Smooth muscle cell (in vitro differentiated cells): Measurements from ENCODE around the gene FSHR. TPM values are rescaled to one million over a fixed set of nuclear protein-coding genes. Genes with fewer than 3 reads are reported as not detected.

Experiments
- DNase-seq: peaks from one replicate; lab custom pipeline; 2025; ENCODE audit not compliant: unreplicated experiment; lab: John Stamatoyannopoulos, UW
- H2AFZ ChIP-seq: fragments of 200-600 bp; sonication (generic); 2 replicates; pipeline ENCODE4 v1.6.0; 2016; ENCODE audit warnings: antibody characterized with exemption, low read depth, mild to moderate bottlenecking
- H3F3A ChIP-seq: fragments of 200-600 bp; sonication (generic); 2 replicates; pipeline ENCODE4 v1.6.0; 2017; ENCODE audit warnings: antibody characterized with exemption, low read depth
- H3K27ac ChIP-seq: fragments of 200-600 bp; sonication (generic); 2 replicates; pipeline ENCODE4 v1.5.1; 2016; ENCODE audit warnings: low read depth, mild to moderate bottlenecking
- H3K27me3 ChIP-seq: fragments of 200-600 bp; sonication (generic); 2 replicates; pipeline ENCODE4 v1.6.1; 2016; ENCODE audit warnings: low read depth, mild to moderate bottlenecking
- H3K36me3 ChIP-seq: fragments of 200-600 bp; sonication (generic); 2 replicates; pipeline ENCODE4 v1.5.1; 2016; ENCODE audit warnings: low read depth
- H3K4me1 ChIP-seq: fragments of 200-600 bp; sonication (generic); 2 replicates; pipeline ENCODE4 v1.5.1; 2016; ENCODE audit warnings: low read depth
- H3K4me2 ChIP-seq: fragments of 200-600 bp; sonication (generic); 2 replicates; pipeline ENCODE4 v1.6.0; 2016; ENCODE audit warnings: mild to moderate bottlenecking
- H3K4me3 ChIP-seq: fragments of 200-600 bp; sonication (generic); 2 replicates; pipeline ENCODE4 v1.5.1; 2016; ENCODE audit warnings: mild to moderate bottlenecking
- H3K79me2 ChIP-seq: fragments of 200-600 bp; sonication (generic); 2 replicates; pipeline ENCODE4 v1.6.0; 2016; ENCODE audit warnings: low read depth, mild to moderate bottlenecking
- H3K9ac ChIP-seq: fragments of 200-600 bp; sonication (generic); 2 replicates; pipeline ENCODE4 v1.6.0; 2016; ENCODE audit warnings: low read depth
- H3K9me3 ChIP-seq: fragments of 200-600 bp; sonication (generic); replicated peaks from 2 replicates; pipeline ENCODE4 v1.5.1; 2016; ENCODE audit warnings: low read depth
- H4K20me1 ChIP-seq: fragments of 200-600 bp; sonication (generic); 2 replicates; pipeline ENCODE4 v1.6.0; 2016; ENCODE audit warnings: low read depth
- WGBS: methylation state at CpG from one replicate; pipeline ENCODE4 v1.1.7; 2016; ENCODE audit warnings: low lambda C conversion rate; 5-methylcytosine and 5-hydroxymethylcytosine counted together
- polyA plus RNA-seq: library from polyadenylated mRNA; unstranded; fragments of >200 nt; fragmentation: Nextera tagmentation; extraction: Ambion mirVana; gene quantifications from 2 replicates; pipeline ENCODE4 v1.2.1, GENCODE V29; 2016
- total RNA-seq: library from RNA; depleted of rRNA; stranded (reverse); fragments of >200 nt; gene quantifications from 2 replicates; pipeline ENCODE4 v1.2.3, GENCODE V29; 2014
- TF ChIP-seq, protein P1 (sequence below): fragments of 200-600 bp; sonication (generic); IDR thresholded peaks from 2 replicates; pipeline ENCODE4 v1.5.1; 2017; ENCODE audit warnings: borderline replicate concordance, mild to moderate bottlenecking, antibody characterized with exemption; ENCODE audit not compliant: insufficient read depth, poor library complexity, severe bottlenecking

FSHR gene
- total and polyA plus RNA-seq, 2 experiments from 2014 or later, result not detected

DNA sequence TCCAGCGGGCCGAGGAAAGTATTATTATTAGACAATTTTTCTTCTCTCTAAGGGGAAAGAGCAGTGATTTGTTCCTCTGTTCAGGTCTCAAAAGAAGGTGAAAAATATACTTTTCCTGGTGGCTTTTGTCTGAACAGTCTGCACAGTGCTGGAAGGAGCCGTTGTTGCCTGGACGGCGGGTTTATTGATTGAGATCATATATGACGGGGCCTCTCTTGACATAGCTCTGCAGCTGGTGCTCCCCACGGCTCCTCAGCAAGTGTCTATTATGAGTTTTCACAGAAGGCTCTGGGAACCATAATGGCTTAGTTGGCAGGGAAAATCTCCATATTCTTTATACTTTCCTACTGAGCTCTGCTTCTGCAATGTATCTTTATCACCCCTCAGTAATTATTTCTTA is 42.9 kb downstream of the FSHR start:
- H3F3A ChIP-seq, result no peaks in the 10 kb centered on the region
- no peaks in the 10 kb centered on the region for H4K20me1 ChIP-seq
- H3K79me2 ChIP-seq, result no peaks in the 10 kb centered on the region
- no peak for DNase-seq
- H2AFZ ChIP-seq, result no peak overlapping the region
- no peak overlapping the region for H3K9ac ChIP-seq
- 91% methylated on average over 7 of the region's 7 CpGs for WGBS
- H3K4me3 ChIP-seq, result no peak overlapping the region
- no peaks in the 10 kb centered on the region for H3K9me3 ChIP-seq
- no peak overlapping the region for H3K27ac ChIP-seq
- TF ChIP-seq, protein P1, sequence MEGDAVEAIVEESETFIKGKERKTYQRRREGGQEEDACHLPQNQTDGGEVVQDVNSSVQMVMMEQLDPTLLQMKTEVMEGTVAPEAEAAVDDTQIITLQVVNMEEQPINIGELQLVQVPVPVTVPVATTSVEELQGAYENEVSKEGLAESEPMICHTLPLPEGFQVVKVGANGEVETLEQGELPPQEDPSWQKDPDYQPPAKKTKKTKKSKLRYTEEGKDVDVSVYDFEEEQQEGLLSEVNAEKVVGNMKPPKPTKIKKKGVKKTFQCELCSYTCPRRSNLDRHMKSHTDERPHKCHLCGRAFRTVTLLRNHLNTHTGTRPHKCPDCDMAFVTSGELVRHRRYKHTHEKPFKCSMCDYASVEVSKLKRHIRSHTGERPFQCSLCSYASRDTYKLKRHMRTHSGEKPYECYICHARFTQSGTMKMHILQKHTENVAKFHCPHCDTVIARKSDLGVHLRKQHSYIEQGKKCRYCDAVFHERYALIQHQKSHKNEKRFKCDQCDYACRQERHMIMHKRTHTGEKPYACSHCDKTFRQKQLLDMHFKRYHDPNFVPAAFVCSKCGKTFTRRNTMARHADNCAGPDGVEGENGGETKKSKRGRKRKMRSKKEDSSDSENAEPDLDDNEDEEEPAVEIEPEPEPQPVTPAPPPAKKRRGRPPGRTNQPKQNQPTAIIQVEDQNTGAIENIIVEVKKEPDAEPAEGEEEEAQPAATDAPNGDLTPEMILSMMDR, result no peak
- H3K36me3 ChIP-seq, result no peaks in the 10 kb centered on the region
- no peaks in the 10 kb centered on the region for H3K4me1 ChIP-seq
- no peak overlapping the region for H3K4me2 ChIP-seq
- no peaks in the 10 kb centered on the region for H3K27me3 ChIP-seq

GRCh38 chr2:49111006-49111405 is 43.3 kb downstream of the FSHR start:
- H3K36me3 ChIP-seq, result no peaks in the 10 kb centered on the region
- H3F3A ChIP-seq, result no peaks in the 10 kb centered on the region

DNA sequence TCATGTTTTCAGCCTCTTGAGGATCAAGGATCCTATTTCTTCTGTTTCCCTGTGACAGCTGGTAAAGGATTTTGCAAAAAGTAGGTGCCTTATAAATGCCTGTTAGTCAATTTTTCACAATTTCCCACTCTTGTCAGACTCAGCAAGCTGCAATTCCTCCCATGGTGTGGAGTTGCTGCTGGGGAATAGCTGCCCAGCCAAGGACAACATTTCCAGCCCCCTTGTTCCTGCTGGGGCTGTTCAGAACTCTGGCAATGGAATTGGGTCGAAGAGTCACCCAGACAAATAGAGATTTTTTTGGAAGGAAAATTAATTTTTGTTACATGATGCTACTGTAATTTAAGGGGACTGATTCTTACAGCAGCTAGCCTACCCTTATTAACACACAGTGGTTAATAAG is 43.7 kb downstream of the FSHR start:
- H3K9me3 ChIP-seq, result no peaks in the 10 kb centered on the region
- TF ChIP-seq, protein P1, result no peak
- H3K4me2 ChIP-seq, result no peak overlapping the region
- H3K9ac ChIP-seq, result no peak overlapping the region
- H3K79me2 ChIP-seq, result no peaks in the 10 kb centered on the region
- no peaks in the 10 kb centered on the region for H4K20me1 ChIP-seq
- H3K4me1 ChIP-seq, result no peaks in the 10 kb centered on the region
- H3K4me3 ChIP-seq, result no peak overlapping the region
- DNase-seq, result no peak
- peaks cover under 1% of the 10 kb centered on the region for H3K27me3 ChIP-seq
- 83% methylated on average over 1 of the region's 1 CpG for WGBS
- H3F3A ChIP-seq, result no peaks in the 10 kb centered on the region
- H2AFZ ChIP-seq, result no peak overlapping the region
- H3K36me3 ChIP-seq, result no peaks in the 10 kb centered on the region
- no peak overlapping the region for H3K27ac ChIP-seq

More at GRCh38 chr2:49111006-49111405, 43.3 kb downstream of the FSHR start:
- WGBS, result 84% methylated on average over 2 of the region's 2 CpGs
- no peak overlapping the region for H3K27ac ChIP-seq
- H3K9me3 ChIP-seq, result no peaks in the 10 kb centered on the region
- TF ChIP-seq, protein P1, result no peak
- no peaks in the 10 kb centered on the region for H3K27me3 ChIP-seq
- H2AFZ ChIP-seq, result no peak overlapping the region
- DNase-seq, result no peak
- no peak overlapping the region for H3K4me3 ChIP-seq
- no peaks in the 10 kb centered on the region for H3K79me2 ChIP-seq
- no peaks in the 10 kb centered on the region for H3K4me1 ChIP-seq
- H3K9ac ChIP-seq, result no peak overlapping the region
- no peaks in the 10 kb centered on the region for H4K20me1 ChIP-seq
- H3K4me2 ChIP-seq, result no peak overlapping the region

- no peak overlapping the region for H3K4me2 ChIP-seq
- no peaks in the 10 kb centered on the region for H3F3A ChIP-seq
- H3K27ac ChIP-seq, result no peak overlapping the region
- no peaks in the 10 kb centered on the region for H3K9me3 ChIP-seq
- no peaks in the 10 kb centered on the region for H3K4me1 ChIP-seq
- DNase-seq, result no peak
- no peak overlapping the region for H2AFZ ChIP-seq
- 90% methylated on average over 3 of the region's 3 CpGs for WGBS
- H3K36me3 ChIP-seq, result no peaks in the 10 kb centered on the region
- H3K9ac ChIP-seq, result no peak overlapping the region
- no peaks in the 10 kb centered on the region for H3K79me2 ChIP-seq
- H3K27me3 ChIP-seq, result peaks cover 4% of the 10 kb centered on the region
- no peaks in the 10 kb centered on the region for H4K20me1 ChIP-seq
- H3K4me3 ChIP-seq, result no peak overlapping the region
- TF ChIP-seq, protein P1, result no peak
These were observed 45.5 kb downstream of the FSHR start for GRCh38 chr2:49108851-49109250.
